Stimulated activated CD8-positive, alpha-beta memory T cell treated with anti-CD3 and anti-CD28 coated beads, Interleukin-12 subunit alpha, Interleukin-12 subunit beta, amount 100 ng/mL, for 1 hour (primary cell): ENCODE measurements around the gene RBM10.

ENCODE experiments used
- DNase-seq: peaks from one replicate; pipeline ENCODE4 v3.0.0-alpha.2; 2020; ENCODE audit warnings: low read depth

The RBM10 gene

GRCh38 chrX:47175588-47175980, 30.6 kb downstream of the RBM10 start:
- no peak for DNase-seq

GRCh38 chrX:47176101-47176740, 31.2 kb downstream of the RBM10 start:
- no peak for DNase-seq

- no peak for DNase-seq
These were observed 32.1 kb downstream of the RBM10 start for GRCh38 chrX:47177079-47177478.

GRCh38 chrX:47178337-47178736, 33.3 kb downstream of the RBM10 start:
- DNase-seq: no peak

GRCh38 chrX:47179221-47179927, 34.4 kb downstream of the RBM10 start:
- DNase-seq: no peak

GRCh38 chrX:47179928-47180255, 34.9 kb downstream of the RBM10 start:
- DNase-seq: no peak

GRCh38 chrX:47180346-47180745, 35.3 kb downstream of the RBM10 start:
- no peak for DNase-seq

- DNase-seq: no peak
These were observed 36.3 kb downstream of the RBM10 start for GRCh38 chrX:47181301-47181700.

GRCh38 chrX:47182106-47182700, 37.2 kb downstream of the RBM10 start:
- DNase-seq: no peak

- DNase-seq: no peak
These were observed 39.5 kb downstream of the RBM10 start for GRCh38 chrX:47184486-47184885.

- no peak for DNase-seq
These were observed 40.2 kb downstream of the RBM10 start for GRCh38 chrX:47185241-47185640.

- DNase-seq: no peak
These were observed 41.2 kb downstream of the RBM10 start for GRCh38 chrX:47186096-47186740.

GRCh38 chrX:47187106-47187677, 42.2 kb downstream of the RBM10 start:
- DNase-seq: no peak

- no peak for DNase-seq
These were observed 44.9 kb downstream of the RBM10 start for GRCh38 chrX:47189906-47190305.

- peak; percentile 60 for DNase-seq
These were observed 45.6 kb downstream of the RBM10 start for GRCh38 chrX:47190445-47191269.

- peak; percentile 22 for DNase-seq
These were observed 46.3 kb downstream of the RBM10 start for GRCh38 chrX:47191331-47191730.

- DNase-seq: no peak
These were observed 46.9 kb downstream of the RBM10 start for GRCh38 chrX:47191806-47192401.

GRCh38 chrX:47193475-47194193, 48.6 kb downstream of the RBM10 start, which contains the start of gene UBA1:
TSS of gene UBA1 (plus strand) at chrX:47193829. CDS start at chrX:47198803, 4,974 bp downstream.
- DNase-seq: peak; percentile 85

- DNase-seq: no peak
These were observed 49.3 kb downstream of the RBM10 start for GRCh38 chrX:47194194-47194787.

GRCh38 chrX:47196098-47196497, 51.1 kb downstream of the RBM10 start:
- no peak for DNase-seq
